Measurements from ENCODE around the gene PPFIBP2. TPM values are rescaled to one million over a fixed set of nuclear protein-coding genes. Genes with fewer than 3 reads are reported as not detected.

The PPFIBP2 gene
- total and polyA plus RNA-seq, 12 donors, result 11.4 to 36.5 (median 21.1) TPM

GRCh38 chr11:7599209-7599608, 85.4 kb downstream of the PPFIBP2 start:
- Histone ChIP-seq H3K9me3 (replicated peaks in 1 of 3) (no peaks in the 10 kb centered on the region), H3K27me3 (no peaks in the 10 kb centered on the region), H3K4me1 (replicated peaks in 1 of 2) (no peaks in the 10 kb centered on the region), H3K4me3 (no peak overlapping the region), H3K27ac (no peak overlapping the region), H3K36me3 (replicated peaks in 1 of 2) (no peaks in the 10 kb centered on the region)
- DNase-seq, result no peak
- 88 to 97% (median 95%) methylated on average over 2 of the region's 2 CpGs for WGBS, 4 donors
- TF ChIP-seq CTCF (IDR thresholded peaks at IDR 0.05), result no peak
- no peak for TF ChIP-seq POLR2A (IDR thresholded peaks at IDR 0.05)
- intact Hi-C loops (cut with DNase I), result no loop called here

- intact Hi-C loops (cut with DNase I), result no loop called here
- Histone ChIP-seq H3K36me3 (replicated peaks in 1 of 2) (no peaks in the 10 kb centered on the region), H3K4me3 (no peak overlapping the region), H3K27ac (no peak overlapping the region), H3K4me1 (replicated peaks in 1 of 2) (no peaks in the 10 kb centered on the region), H3K27me3 (no peaks in the 10 kb centered on the region), H3K9me3 (replicated peaks in 1 of 3) (no peaks in the 10 kb centered on the region)
- no peak for TF ChIP-seq CTCF (IDR thresholded peaks at IDR 0.05)
- no peak for TF ChIP-seq POLR2A (IDR thresholded peaks at IDR 0.05)
- DNase-seq, result peak in 6 of 7 donors; percentile 16 to 62 (median 41)
- WGBS, 4 donors, result 76 to 86% (median 81%) methylated on average over 6 of the region's 6 CpGs
Measured at GRCh38 chr11:7600205-7600775, 86.5 kb downstream of the PPFIBP2 start.

GRCh38 chr11:7603031-7603781, 89.4 kb downstream of the PPFIBP2 start:
- intact Hi-C loops (cut with DNase I), result no loop called here
- no peak overlapping the region for H3K4me3 ChIP-seq
- H3K4me1 ChIP-seq (replicated peaks in 1 of 2), result no peaks in the 10 kb centered on the region
- no peaks in the 10 kb centered on the region for H3K9me3 ChIP-seq (replicated peaks in 1 of 3)
- H3K27me3 ChIP-seq, result no peaks in the 10 kb centered on the region
- H3K36me3 ChIP-seq (replicated peaks in 1 of 2), result no peaks in the 10 kb centered on the region
- 72 to 93% (median 79%) methylated on average over 4 of the region's 4 CpGs for WGBS, 4 donors
- no peak for DNase-seq
- no peak for TF ChIP-seq POLR2A (IDR thresholded peaks at IDR 0.05)
- no peak for TF ChIP-seq CTCF (IDR thresholded peaks at IDR 0.05)
- no peak overlapping the region for H3K27ac ChIP-seq

GRCh38 chr11:7604331-7604955, 90.6 kb downstream of the PPFIBP2 start:
- no peaks in the 10 kb centered on the region for H3K9me3 ChIP-seq (replicated peaks in 1 of 3)
- H3K4me1 ChIP-seq (replicated peaks in 1 of 2), result no peaks in the 10 kb centered on the region
- DNase-seq, result no peak
- 89 to 96% (median 92%) methylated on average over 3 of the region's 3 CpGs for WGBS, 4 donors
- no peak for TF ChIP-seq CTCF (IDR thresholded peaks at IDR 0.05)
- TF ChIP-seq POLR2A (IDR thresholded peaks at IDR 0.05), result no peak
- no peak overlapping the region for H3K4me3 ChIP-seq
- intact Hi-C loops (cut with DNase I), result no loop called here
- no peak overlapping the region for H3K27ac ChIP-seq
- no peaks in the 10 kb centered on the region for H3K27me3 ChIP-seq
- no peaks in the 10 kb centered on the region for H3K36me3 ChIP-seq (replicated peaks in 1 of 2)

Data from adrenal gland (tissue), 12 donors.